Liver (tissue), 9 donors: ENCODE data around the gene ABHD2. TPM values are rescaled to one million over a fixed set of nuclear protein-coding genes. Genes with fewer than 3 reads are reported as not detected.
A peak's percentile ranks its signal among the peaks of the same experiment; 100 is the strongest.

Source experiments
- DNase-seq: peaks from one replicate; pipeline ENCODE4 v3.0.0-alpha.2; 2017; ENCODE audit warnings: low spot score
- H3K27ac ChIP-seq, 2 donors: one replicate each; pipeline ENCODE4 v1.7.0; 2013; ENCODE audit warnings: inconsistent platforms in 2 of 2, low read length in 2 of 2, control low read depth in 1 of 2, low read depth in 1 of 2, mild to moderate bottlenecking in 1 of 2
- H3K27me3 ChIP-seq, 4 donors: one replicate each; pipeline versions ENCODE4 v1.6.1 to v1.7.0; 2013; ENCODE audit warnings: low read length in 3 of 4, inconsistent platforms in 1 of 4, mild to moderate bottlenecking in 1 of 4, moderate library complexity in 1 of 4; ENCODE audit not compliant: control insufficient read depth in 4 of 4, insufficient read depth in 4 of 4
- H3K36me3 ChIP-seq, 4 donors: one replicate each; pipeline versions ENCODE4 v1.6.1 to v1.7.0; 2013; ENCODE audit warnings: low read length in 3 of 4, mild to moderate bottlenecking in 3 of 4, low read depth in 1 of 4, moderate library complexity in 1 of 4; ENCODE audit not compliant: control insufficient read depth in 4 of 4, insufficient read depth in 3 of 4
- H3K4me1 ChIP-seq, 4 donors: one replicate each; pipeline versions ENCODE4 v1.6.1 to v1.7.0; 2013; ENCODE audit warnings: low read length in 3 of 4, mild to moderate bottlenecking in 3 of 4, moderate library complexity in 1 of 4; ENCODE audit not compliant: control insufficient read depth in 4 of 4, insufficient read depth in 4 of 4
- H3K4me3 ChIP-seq, 3 donors: one replicate each; pipeline versions ENCODE4 v1.6.1 to v1.7.0; 2013; ENCODE audit warnings: low read length in 3 of 3, control low read depth in 1 of 3, low read depth in 1 of 3, mild to moderate bottlenecking in 1 of 3
- H3K9ac ChIP-seq, 2 donors: one replicate each; pipeline ENCODE4 v1.7.0; 2013; ENCODE audit warnings: low read length in 2 of 2, mild to moderate bottlenecking in 2 of 2, moderate library complexity in 2 of 2, control low read depth in 1 of 2, low read depth in 1 of 2
- H3K9me3 ChIP-seq, 4 donors: one replicate each; pipeline versions ENCODE4 v1.6.1 to v1.7.0; 2013; ENCODE audit warnings: low read length in 3 of 4; ENCODE audit not compliant: control insufficient read depth in 4 of 4
- FOXA2 ChIP-seq: IDR thresholded peaks from 2 replicates; pipeline ENCODE4 v1.6.1; 2016; ENCODE audit warnings: antibody characterized with exemption
- GABPA ChIP-seq, 2 donors: IDR thresholded peaks in 1 of 2; conservative IDR thresholded peaks in 1 of 2; 2 replicates each; pipeline ENCODE4 v1.6.1; 2016; ENCODE audit warnings: antibody characterized with exemption in 2 of 2, mild to moderate bottlenecking in 1 of 2, moderate library complexity in 1 of 2
- HNF4A ChIP-seq, 2 donors: conservative IDR thresholded peaks; 2 replicates each; pipeline ENCODE4 v1.6.1; 2016; ENCODE audit warnings: antibody characterized with exemption in 2 of 2, mild to moderate bottlenecking in 2 of 2
- JUND ChIP-seq, 2 donors: IDR thresholded peaks; 2 replicates each; pipeline ENCODE4 v1.6.1; 2016; ENCODE audit warnings: antibody characterized with exemption in 2 of 2
- MAX ChIP-seq: IDR thresholded peaks from 2 replicates; pipeline ENCODE4 v1.6.1; 2016; ENCODE audit warnings: antibody characterized with exemption
- NR2F2 ChIP-seq: IDR thresholded peaks from 2 replicates; pipeline ENCODE4 v1.6.1; 2016; ENCODE audit warnings: antibody characterized with exemption
- RAD21 ChIP-seq, 2 donors: IDR thresholded peaks; 2 replicates each; pipeline ENCODE4 v1.6.1; 2016; ENCODE audit warnings: antibody characterized with exemption in 2 of 2, mild to moderate bottlenecking in 2 of 2
- RXRA ChIP-seq, 2 donors: IDR thresholded peaks; 2 replicates each; pipeline ENCODE4 v1.6.1; 2017 to 2018; ENCODE audit warnings: antibody characterized with exemption in 2 of 2, mild to moderate bottlenecking in 1 of 2
- SP1 ChIP-seq: IDR thresholded peaks from 2 replicates; pipeline ENCODE4 v1.6.1; 2018; ENCODE audit warnings: antibody characterized with exemption, mild to moderate bottlenecking
- TAF1 ChIP-seq: conservative IDR thresholded peaks from 2 replicates; pipeline ENCODE4 v1.6.1; 2016; ENCODE audit warnings: antibody characterized with exemption, mild to moderate bottlenecking
- YY1 ChIP-seq: IDR thresholded peaks from 2 replicates; pipeline ENCODE4 v1.6.1; 2016; ENCODE audit warnings: antibody characterized with exemption, mild to moderate bottlenecking
- WGBS: extraction: QIAGEN DNeasy Blood & Tissue Kit; methylation state at CpG from one replicate; pipeline ENCODE4 v1.1.7; 2013; 5-methylcytosine and 5-hydroxymethylcytosine counted together
- polyA plus RNA-seq, 2 donors: library from polyadenylated mRNA; stranded (reverse) in 1 of 2; unstranded in 1 of 2; fragments of 200-250 nt in 1 of 2; fragments of >200 nt in 1 of 2; fragmentation: Nextera tagmentation in 1 of 2; extraction: Ambion mirVana in 1 of 2; gene quantifications; one replicate each; pipeline versions ENCODE4 v1.2.1 to v1.2.3, GENCODE V29; 2013 to 2015
- total RNA-seq, 2 donors: library from RNA; depleted of rRNA; stranded (reverse); fragments of >200 nt; gene quantifications; one replicate each; pipeline ENCODE4 v1.2.3, GENCODE V29; 2014
- TF ChIP-seq, protein P1 (sequence below): fragments of 150-350 bp; IDR thresholded peaks from 2 replicates; pipeline ENCODE4 v1.5.1; 2017; ENCODE audit warnings: improper control_type of control experiment, low read depth, low read length; ENCODE audit not compliant: missing input control
- TF ChIP-seq, protein P2 (sequence below): IDR thresholded peaks from 2 replicates; pipeline ENCODE4 v1.6.1; 2016; ENCODE audit warnings: antibody characterized with exemption, mild to moderate bottlenecking
- TF ChIP-seq, protein P3 (sequence below): IDR thresholded peaks from 2 replicates; pipeline ENCODE4 v1.6.1; 2016; ENCODE audit warnings: antibody characterized with exemption
- donor health status: healthy.
- donor health status: healthy.
- donor health status: healthy.
- donor health status: healthy.
- donor health status: healthy.

The ABHD2 gene
- total and polyA plus RNA-seq, 4 donors = 34.6 to 663 (median 65.1) TPM

DNA sequence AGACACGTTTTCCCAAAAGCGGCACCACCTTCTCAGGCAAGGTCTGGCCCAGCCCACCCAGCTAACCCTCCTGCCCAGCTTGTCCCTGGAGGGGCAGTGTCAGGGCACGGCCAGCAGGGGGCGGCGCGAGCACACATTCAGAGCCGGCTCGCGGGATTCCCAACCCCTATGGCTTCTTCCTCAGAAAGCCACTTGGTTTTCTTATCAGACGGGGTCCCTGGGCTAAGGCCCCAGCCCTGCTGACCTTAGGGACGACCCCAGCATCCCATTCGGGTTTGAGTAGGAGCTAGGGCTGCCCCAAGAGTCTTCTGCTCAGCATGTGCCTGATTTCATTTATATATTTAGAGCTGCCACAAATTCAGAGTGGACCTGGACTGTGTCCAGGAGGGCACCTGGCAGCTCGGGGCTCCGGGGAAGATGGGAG is 118.7 kb downstream of the ABHD2 start:
- H3K4me3 ChIP-seq = peak overlapping the region in 1 of 3 donors; percentile 7
- no peaks in the 10 kb centered on the region for H3K36me3 ChIP-seq
- peaks cover 0 to 8% (median 2%) of the 10 kb centered on the region in 4 donors for H3K4me1 ChIP-seq
- peak; percentile 80 for DNase-seq
- H3K27ac ChIP-seq = no peak overlapping the region
- no peaks in the 10 kb centered on the region for H3K9me3 ChIP-seq
- no peaks in the 10 kb centered on the region for H3K27me3 ChIP-seq
- no peak for TF ChIP-seq NR2F2
- TF ChIP-seq GABPA (IDR thresholded peaks at IDR 0.05 in 1 of 2, conservative IDR thresholded peaks at IDR 0.05 in 1 of 2) = no peak
- peak; percentile 82 to 85 for TF ChIP-seq RAD21 (IDR thresholded peaks at IDR 0.05)
- TF ChIP-seq, protein P1, sequence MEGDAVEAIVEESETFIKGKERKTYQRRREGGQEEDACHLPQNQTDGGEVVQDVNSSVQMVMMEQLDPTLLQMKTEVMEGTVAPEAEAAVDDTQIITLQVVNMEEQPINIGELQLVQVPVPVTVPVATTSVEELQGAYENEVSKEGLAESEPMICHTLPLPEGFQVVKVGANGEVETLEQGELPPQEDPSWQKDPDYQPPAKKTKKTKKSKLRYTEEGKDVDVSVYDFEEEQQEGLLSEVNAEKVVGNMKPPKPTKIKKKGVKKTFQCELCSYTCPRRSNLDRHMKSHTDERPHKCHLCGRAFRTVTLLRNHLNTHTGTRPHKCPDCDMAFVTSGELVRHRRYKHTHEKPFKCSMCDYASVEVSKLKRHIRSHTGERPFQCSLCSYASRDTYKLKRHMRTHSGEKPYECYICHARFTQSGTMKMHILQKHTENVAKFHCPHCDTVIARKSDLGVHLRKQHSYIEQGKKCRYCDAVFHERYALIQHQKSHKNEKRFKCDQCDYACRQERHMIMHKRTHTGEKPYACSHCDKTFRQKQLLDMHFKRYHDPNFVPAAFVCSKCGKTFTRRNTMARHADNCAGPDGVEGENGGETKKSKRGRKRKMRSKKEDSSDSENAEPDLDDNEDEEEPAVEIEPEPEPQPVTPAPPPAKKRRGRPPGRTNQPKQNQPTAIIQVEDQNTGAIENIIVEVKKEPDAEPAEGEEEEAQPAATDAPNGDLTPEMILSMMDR = peak; percentile 89
- WGBS = under 1% methylated on average over 14 of the region's 14 CpGs
- peak overlapping the region in 1 of 2 donors; percentile 56 for H3K9ac ChIP-seq

GRCh38 chr15:89208256-89208655 is 120.0 kb downstream of the ABHD2 start:
- peaks cover 0 to 8% (median 2%) of the 10 kb centered on the region in 4 donors for H3K4me1 ChIP-seq
- H3K4me3 ChIP-seq = no peak overlapping the region
- no peak overlapping the region for H3K9ac ChIP-seq
- H3K9me3 ChIP-seq = no peaks in the 10 kb centered on the region
- H3K36me3 ChIP-seq = no peaks in the 10 kb centered on the region
- no peak for TF ChIP-seq TAF1
- no peaks in the 10 kb centered on the region for H3K27me3 ChIP-seq
- DNase-seq = no peak
- no peak overlapping the region for H3K27ac ChIP-seq

DNA sequence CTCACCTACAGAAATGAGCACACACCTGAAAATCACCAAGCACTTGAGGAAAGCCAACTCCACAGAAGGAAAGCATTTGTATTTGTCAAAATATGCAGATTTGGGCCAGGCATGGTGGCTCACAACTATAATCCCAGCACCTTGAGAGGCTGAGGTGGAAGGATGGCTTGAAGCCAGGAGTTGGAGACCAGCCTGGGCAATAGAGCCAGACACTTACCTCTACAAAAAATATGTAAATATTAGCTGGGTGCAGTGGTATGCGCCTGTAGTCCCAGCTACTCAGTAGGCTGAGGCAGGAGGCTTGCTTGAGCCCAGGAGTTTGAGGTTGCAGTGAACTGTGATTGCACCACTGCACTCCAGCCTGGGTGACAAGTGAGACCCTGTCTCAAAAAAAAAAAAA is 120.8 kb downstream of the ABHD2 start:
- no peak for DNase-seq
- TF ChIP-seq GABPA (IDR thresholded peaks at IDR 0.05 in 1 of 2, conservative IDR thresholded peaks at IDR 0.05 in 1 of 2) (no peak), RXRA (IDR thresholded peaks at IDR 0.05) (no peak), YY1 (no peak), SP1 (no peak), JUND (IDR thresholded peaks at IDR 0.05) (no peak), HNF4A (conservative IDR thresholded peaks at IDR 0.05) (no peak), RAD21 (IDR thresholded peaks at IDR 0.05) (no peak), NR2F2 (no peak), FOXA2 (no peak), MAX (no peak)
- TF ChIP-seq, protein P2, sequence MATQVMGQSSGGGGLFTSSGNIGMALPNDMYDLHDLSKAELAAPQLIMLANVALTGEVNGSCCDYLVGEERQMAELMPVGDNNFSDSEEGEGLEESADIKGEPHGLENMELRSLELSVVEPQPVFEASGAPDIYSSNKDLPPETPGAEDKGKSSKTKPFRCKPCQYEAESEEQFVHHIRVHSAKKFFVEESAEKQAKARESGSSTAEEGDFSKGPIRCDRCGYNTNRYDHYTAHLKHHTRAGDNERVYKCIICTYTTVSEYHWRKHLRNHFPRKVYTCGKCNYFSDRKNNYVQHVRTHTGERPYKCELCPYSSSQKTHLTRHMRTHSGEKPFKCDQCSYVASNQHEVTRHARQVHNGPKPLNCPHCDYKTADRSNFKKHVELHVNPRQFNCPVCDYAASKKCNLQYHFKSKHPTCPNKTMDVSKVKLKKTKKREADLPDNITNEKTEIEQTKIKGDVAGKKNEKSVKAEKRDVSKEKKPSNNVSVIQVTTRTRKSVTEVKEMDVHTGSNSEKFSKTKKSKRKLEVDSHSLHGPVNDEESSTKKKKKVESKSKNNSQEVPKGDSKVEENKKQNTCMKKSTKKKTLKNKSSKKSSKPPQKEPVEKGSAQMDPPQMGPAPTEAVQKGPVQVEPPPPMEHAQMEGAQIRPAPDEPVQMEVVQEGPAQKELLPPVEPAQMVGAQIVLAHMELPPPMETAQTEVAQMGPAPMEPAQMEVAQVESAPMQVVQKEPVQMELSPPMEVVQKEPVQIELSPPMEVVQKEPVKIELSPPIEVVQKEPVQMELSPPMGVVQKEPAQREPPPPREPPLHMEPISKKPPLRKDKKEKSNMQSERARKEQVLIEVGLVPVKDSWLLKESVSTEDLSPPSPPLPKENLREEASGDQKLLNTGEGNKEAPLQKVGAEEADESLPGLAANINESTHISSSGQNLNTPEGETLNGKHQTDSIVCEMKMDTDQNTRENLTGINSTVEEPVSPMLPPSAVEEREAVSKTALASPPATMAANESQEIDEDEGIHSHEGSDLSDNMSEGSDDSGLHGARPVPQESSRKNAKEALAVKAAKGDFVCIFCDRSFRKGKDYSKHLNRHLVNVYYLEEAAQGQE = no peak
- TF ChIP-seq, protein P1 = no peak
- TF ChIP-seq, protein P3, sequence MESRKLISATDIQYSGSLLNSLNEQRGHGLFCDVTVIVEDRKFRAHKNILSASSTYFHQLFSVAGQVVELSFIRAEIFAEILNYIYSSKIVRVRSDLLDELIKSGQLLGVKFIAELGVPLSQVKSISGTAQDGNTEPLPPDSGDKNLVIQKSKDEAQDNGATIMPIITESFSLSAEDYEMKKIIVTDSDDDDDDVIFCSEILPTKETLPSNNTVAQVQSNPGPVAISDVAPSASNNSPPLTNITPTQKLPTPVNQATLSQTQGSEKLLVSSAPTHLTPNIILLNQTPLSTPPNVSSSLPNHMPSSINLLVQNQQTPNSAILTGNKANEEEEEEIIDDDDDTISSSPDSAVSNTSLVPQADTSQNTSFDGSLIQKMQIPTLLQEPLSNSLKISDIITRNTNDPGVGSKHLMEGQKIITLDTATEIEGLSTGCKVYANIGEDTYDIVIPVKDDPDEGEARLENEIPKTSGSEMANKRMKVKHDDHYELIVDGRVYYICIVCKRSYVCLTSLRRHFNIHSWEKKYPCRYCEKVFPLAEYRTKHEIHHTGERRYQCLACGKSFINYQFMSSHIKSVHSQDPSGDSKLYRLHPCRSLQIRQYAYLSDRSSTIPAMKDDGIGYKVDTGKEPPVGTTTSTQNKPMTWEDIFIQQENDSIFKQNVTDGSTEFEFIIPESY = no peak
- no peak overlapping the region for H3K4me3 ChIP-seq
- peaks cover 0 to 8% (median 2%) of the 10 kb centered on the region in 4 donors for H3K4me1 ChIP-seq
- no peak overlapping the region for H3K27ac ChIP-seq
- no peaks in the 10 kb centered on the region for H3K9me3 ChIP-seq
- 84% methylated on average over 1 of the region's 1 CpG for WGBS
- H3K9ac ChIP-seq = no peak overlapping the region
- H3K27me3 ChIP-seq = no peaks in the 10 kb centered on the region
- no peaks in the 10 kb centered on the region for H3K36me3 ChIP-seq
